Measurements from ENCODE around the gene CFDP1.
A peak's percentile ranks its signal among the peaks of the same experiment; 100 is the strongest.

CFDP1 gene

DNA sequence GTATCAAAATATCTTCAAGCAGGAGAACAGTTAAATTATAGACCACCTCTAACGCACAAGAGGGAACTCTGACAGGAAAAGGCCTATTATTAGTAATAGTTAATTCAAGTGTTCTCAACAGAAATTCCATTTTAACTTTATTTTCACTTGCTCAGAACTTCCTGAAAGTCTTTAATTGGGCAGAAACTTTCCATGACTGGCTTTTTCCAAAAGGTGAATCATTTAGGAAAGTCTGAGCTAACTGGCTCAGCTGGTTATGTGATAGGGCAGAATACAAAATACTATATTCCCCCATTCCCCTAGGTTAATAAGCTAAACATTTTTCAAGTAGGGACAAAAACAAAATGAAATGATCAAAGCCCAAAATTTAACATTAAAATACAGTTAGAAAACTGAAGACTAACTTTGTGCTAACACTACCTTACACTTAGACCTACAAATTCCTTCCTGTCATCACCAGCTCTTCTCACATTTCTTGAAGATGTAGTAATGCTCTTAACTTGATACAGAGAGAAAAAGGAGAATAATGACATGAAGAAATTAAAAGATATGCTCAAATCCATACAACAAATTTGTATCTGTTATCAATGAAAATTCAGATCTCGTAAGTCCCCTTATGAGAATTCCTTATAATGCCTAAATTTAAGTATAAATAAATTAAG, 31.0 kb downstream of the CFDP1 start:
- TF ChIP-seq, protein P1, sequence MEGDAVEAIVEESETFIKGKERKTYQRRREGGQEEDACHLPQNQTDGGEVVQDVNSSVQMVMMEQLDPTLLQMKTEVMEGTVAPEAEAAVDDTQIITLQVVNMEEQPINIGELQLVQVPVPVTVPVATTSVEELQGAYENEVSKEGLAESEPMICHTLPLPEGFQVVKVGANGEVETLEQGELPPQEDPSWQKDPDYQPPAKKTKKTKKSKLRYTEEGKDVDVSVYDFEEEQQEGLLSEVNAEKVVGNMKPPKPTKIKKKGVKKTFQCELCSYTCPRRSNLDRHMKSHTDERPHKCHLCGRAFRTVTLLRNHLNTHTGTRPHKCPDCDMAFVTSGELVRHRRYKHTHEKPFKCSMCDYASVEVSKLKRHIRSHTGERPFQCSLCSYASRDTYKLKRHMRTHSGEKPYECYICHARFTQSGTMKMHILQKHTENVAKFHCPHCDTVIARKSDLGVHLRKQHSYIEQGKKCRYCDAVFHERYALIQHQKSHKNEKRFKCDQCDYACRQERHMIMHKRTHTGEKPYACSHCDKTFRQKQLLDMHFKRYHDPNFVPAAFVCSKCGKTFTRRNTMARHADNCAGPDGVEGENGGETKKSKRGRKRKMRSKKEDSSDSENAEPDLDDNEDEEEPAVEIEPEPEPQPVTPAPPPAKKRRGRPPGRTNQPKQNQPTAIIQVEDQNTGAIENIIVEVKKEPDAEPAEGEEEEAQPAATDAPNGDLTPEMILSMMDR (IDR thresholded peaks at IDR 0.05; ENCODE audit: low read length, missing control alignments), result no peak
- H3K4me3 ChIP-seq (replicated peaks; ENCODE audit: low read depth, low read length), result no peak overlapping the region
- peak; percentile 62 for DNase-seq (ENCODE audit: low read depth)

DNA sequence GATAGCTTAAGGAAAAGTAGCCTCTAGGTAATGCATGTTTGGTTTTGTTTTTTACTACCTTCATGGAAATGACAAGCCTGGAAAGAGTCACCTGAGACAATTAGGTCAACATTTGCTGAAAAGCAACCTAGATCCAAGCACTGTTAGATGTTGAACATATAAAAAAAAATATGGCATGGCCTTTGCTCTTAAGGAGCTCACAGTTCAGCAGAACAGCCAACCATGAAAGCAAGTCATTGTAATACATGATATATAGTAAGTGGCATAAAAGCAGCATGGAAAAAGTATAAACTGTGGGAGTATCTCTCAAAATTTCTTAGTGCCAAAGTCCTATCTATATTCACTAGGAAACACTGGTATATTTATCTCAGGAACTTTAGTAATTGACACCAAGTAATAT, 31.6 kb downstream of the CFDP1 start:
- H3K4me3 ChIP-seq (replicated peaks; ENCODE audit: low read depth, low read length), result no peak overlapping the region
- no peak for DNase-seq (ENCODE audit: low read depth)
- TF ChIP-seq, protein P1 (IDR thresholded peaks at IDR 0.05; ENCODE audit: low read length, missing control alignments), result no peak

DNA sequence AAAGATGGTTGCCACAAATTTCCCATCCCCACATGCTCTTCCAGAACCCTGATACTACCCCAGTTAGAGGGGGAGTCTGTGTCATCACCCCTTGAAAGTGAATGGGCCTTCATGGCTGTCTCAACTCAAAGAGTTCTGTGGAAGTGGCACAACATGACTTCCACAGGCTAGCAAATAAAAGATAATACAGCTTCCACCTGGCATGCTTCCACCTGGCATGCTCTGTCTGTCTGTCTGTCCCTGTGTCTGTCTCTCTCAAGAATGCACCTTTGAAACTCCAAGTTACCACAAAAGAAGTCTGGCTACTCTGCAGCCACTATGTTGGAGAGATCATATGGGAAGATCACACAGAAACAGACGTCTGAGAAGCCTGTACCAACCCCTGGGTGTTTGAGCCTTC, 35.0 kb downstream of the CFDP1 start:
- no peak for DNase-seq (ENCODE audit: low read depth)
- TF ChIP-seq, protein P1 (IDR thresholded peaks at IDR 0.05; ENCODE audit: low read length, missing control alignments), result no peak
- no peak overlapping the region for H3K4me3 ChIP-seq (replicated peaks; ENCODE audit: low read depth, low read length)

DNA sequence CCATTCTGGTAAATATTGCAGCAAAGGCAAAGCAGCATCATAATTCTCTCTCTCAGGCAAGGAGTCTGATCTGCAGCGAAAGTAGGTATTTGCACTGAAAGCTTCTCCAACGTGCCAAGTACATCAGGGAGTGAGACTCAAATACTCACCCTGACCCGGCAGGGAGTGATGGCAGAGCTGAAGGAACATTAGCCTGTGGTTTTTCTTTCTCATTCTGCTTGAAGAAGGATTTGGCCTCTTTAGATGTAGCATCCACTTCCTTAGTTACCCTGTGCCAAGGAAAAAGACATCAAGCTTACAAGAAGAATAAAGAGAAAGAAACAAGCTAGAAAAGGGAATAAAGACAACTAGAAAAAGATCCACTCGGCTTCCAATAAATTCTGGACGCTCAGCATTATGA, 38.4 kb downstream of the CFDP1 start:
- no peak for DNase-seq (ENCODE audit: low read depth)
- H3K4me3 ChIP-seq (replicated peaks; ENCODE audit: low read depth, low read length), result no peak overlapping the region
- TF ChIP-seq, protein P1 (IDR thresholded peaks at IDR 0.05; ENCODE audit: low read length, missing control alignments), result no peak

DNA sequence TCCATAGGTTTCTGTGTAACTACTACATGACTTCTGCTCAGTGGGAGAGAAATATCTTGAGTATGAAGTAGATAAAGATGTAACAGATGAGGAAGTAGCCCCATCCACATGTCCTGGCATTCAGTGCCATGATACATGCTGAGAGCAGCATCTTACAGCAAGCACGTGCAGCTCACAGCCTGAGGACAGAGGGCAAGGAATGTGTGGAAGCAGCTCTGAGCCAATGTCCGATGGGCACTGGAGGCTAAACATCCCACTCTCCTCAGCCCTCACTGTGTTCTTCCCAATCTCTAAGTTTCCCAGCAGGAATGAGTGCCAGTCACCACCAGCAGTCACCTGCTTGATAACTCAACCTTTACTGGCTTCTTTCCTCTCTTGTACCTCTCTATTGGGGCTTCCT, 40.4 kb downstream of the CFDP1 start:
- DNase-seq (ENCODE audit: low read depth), result no peak
- H3K4me3 ChIP-seq (replicated peaks; ENCODE audit: low read depth, low read length), result no peak overlapping the region
- TF ChIP-seq, protein P1 (IDR thresholded peaks at IDR 0.05; ENCODE audit: low read length, missing control alignments), result no peak

DNA sequence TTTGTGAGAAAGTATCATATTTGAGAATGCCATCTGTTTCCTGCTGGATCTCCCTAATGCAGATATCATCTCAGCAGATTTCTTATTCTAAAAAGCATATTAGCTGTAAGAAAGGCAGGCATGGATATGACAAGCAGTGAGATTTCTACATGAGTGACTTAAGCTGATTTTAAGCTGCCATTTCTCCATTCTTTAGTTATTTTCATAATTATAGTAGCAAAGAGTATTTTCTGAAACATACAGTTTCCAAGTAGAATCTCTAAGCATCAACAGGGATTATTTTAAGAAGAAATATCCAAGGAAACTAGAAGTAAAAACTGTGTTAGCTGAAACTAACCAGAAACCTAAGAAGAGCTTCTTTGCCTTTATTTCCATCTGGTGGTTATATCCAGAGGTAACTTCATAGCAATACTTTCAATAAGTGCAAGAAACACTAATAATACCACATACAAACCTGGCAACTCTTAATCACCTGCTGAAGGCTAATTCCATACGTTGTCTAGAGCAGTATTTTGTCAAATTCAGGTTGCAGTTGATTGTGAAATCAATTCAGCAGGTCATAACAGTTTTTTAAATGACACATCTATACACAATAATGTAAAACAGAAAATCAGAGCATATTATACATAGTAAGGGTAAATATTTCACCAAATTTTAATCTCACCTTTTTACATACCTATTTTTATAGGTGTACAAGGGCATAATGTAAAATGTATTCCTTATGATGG, 42.2 kb downstream of the CFDP1 start:
- TF ChIP-seq, protein P1 (IDR thresholded peaks at IDR 0.05; ENCODE audit: low read length, missing control alignments), result no peak
- DNase-seq (ENCODE audit: low read depth), result no peak
- no peak overlapping the region for H3K4me3 ChIP-seq (replicated peaks; ENCODE audit: low read depth, low read length)
